Lower leg skin (tissue), 4 donors: ENCODE measurements around the gene CACHD1. TPM values are rescaled to one million over a fixed set of nuclear protein-coding genes. Genes with fewer than 3 reads are reported as not detected.

Experiments used
- DNase-seq, 2 donors: peaks; one replicate each; pipeline ENCODE4 v3.0.0-alpha.2; 2019; ENCODE audit warnings: low spot score in 2 of 2
- H3K4me3 ChIP-seq: fragments of 200-600 bp; sonication (generic); 2 replicates; pipeline ENCODE4 v1.5.1; 2017; ENCODE audit warnings: mild to moderate bottlenecking, low read depth; ENCODE audit not compliant: poor library complexity, severe bottlenecking
- CTCF ChIP-seq, 3 donors: fragments of 450-650 bp; IDR thresholded peaks; one replicate each; pipeline ENCODE4 v1.5.1; 2016; ENCODE audit warnings: antibody characterized with exemption in 3 of 3, mild to moderate bottlenecking in 3 of 3, moderate library complexity in 2 of 3
- POLR2A ChIP-seq, 2 donors: fragments of 450-650 bp; IDR thresholded peaks; one replicate each; pipeline ENCODE4 v1.6.1; 2016 to 2017; ENCODE audit warnings: antibody characterized with exemption in 2 of 2, mild to moderate bottlenecking in 1 of 2, moderate library complexity in 1 of 2
- WGBS, 2 donors: methylation state at CpG; one replicate each; pipeline ENCODE4 v1.1.5; 2018; 5-methylcytosine and 5-hydroxymethylcytosine counted together
- intact Hi-C: fragments of 100-400 bp; cut with DNase I; formaldehyde crosslinking; loops from one replicate; pipeline ENCODE4 v1.15.0; 2023; ENCODE audit warnings: low total_unique reads
- total RNA-seq, 4 donors: library from RNA; depleted of rRNA; stranded (reverse); fragments of >200 nt; gene quantifications; one replicate each; pipeline ENCODE4 v1.1.0, GENCODE V29; 2016

Gene CACHD1
- total RNA-seq, 4 donors from 2014 or later: 7.3 to 17.1 (median 10.9) TPM

- no peak for DNase-seq
- WGBS, 2 donors: 58 to 66% methylated on average over 3 of the region's 3 CpGs
- intact Hi-C loops: no loop called here
- TF ChIP-seq POLR2A (IDR thresholded peaks at IDR 0.05) (no peak), CTCF (IDR thresholded peaks at IDR 0.05) (no peak)
- H3K4me3 ChIP-seq: no peak overlapping the region
Measured at GRCh38 chr1:64427879-64428278, 42.0 kb upstream of the CACHD1 start.

- no peak overlapping the region for H3K4me3 ChIP-seq
- intact Hi-C loops: no loop called here
- TF ChIP-seq CTCF (IDR thresholded peaks at IDR 0.05) (no peak), POLR2A (IDR thresholded peaks at IDR 0.05) (no peak)
- DNase-seq: no peak
- 86 to 90% methylated on average over 5 of the region's 5 CpGs for WGBS, 2 donors
Measured at GRCh38 chr1:64433308-64433707, 36.6 kb upstream of the CACHD1 start.

GRCh38 chr1:64433747-64434146 lies 36.2 kb upstream of the CACHD1 start:
- H3K4me3 ChIP-seq: no peak overlapping the region
- TF ChIP-seq POLR2A (IDR thresholded peaks at IDR 0.05) (no peak), CTCF (IDR thresholded peaks at IDR 0.05) (no peak)
- intact Hi-C loops: no loop called here
- WGBS, 2 donors: 38 to 42% methylated on average over 3 of the region's 3 CpGs
- DNase-seq: no peak

- DNase-seq: no peak
- WGBS, 2 donors: 93 to 94% methylated on average over 6 of the region's 6 CpGs
- intact Hi-C loops: no loop called here
- no peak overlapping the region for H3K4me3 ChIP-seq
- TF ChIP-seq CTCF (IDR thresholded peaks at IDR 0.05) (no peak), POLR2A (IDR thresholded peaks at IDR 0.05) (no peak)
Measured at GRCh38 chr1:64435000-64435399, 34.9 kb upstream of the CACHD1 start.

- no peak overlapping the region for H3K4me3 ChIP-seq
- intact Hi-C loops: no loop called here
- 84 to 86% methylated on average over 2 of the region's 2 CpGs for WGBS, 2 donors
- no peak for DNase-seq
- TF ChIP-seq CTCF (IDR thresholded peaks at IDR 0.05) (no peak), POLR2A (IDR thresholded peaks at IDR 0.05) (no peak)
Measured at GRCh38 chr1:64437453-64437852, 32.5 kb upstream of the CACHD1 start.

GRCh38 chr1:64440183-64440826 lies 29.6 kb upstream of the CACHD1 start:
- WGBS, 2 donors: 69% methylated on average over 7 of the region's 7 CpGs
- no peak overlapping the region for H3K4me3 ChIP-seq
- intact Hi-C loops: no loop called here
- DNase-seq: no peak
- TF ChIP-seq POLR2A (IDR thresholded peaks at IDR 0.05): no peak
- no peak for TF ChIP-seq CTCF (IDR thresholded peaks at IDR 0.05)
